Epidermal melanocyte (primary cell): ENCODE data around the gene LILRB4.
"Not testable (repeated sequence)": the region's sequence is repeated elsewhere in the genome, so short reads cannot be mapped to it uniquely, and the experiment has no call there.

Experiments
- DNase-seq: peaks from one replicate; pipeline ENCODE4 v3.0.0; 2011; ENCODE audit warnings: low spot score; ENCODE audit not compliant: insufficient read length

LILRB4 gene

DNA sequence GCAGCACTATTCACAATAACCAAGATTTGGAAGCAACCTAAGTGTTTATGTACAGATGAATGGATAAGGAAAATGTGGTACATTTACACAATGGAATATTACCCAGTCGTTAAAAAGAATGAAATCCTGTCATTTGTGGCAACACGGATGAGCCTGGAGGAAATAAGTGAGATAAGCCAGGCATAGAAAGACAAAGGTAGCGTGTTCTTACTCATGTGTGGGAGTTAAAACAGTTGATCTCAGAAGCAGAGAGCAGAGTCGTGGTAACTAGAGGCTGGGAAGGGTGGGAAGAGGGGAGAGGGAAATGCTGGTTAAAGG is 29.5 kb downstream of the LILRB4 start:
- DNase-seq, result no peak

GRCh38 chr19:54694648-54695047 is 31.9 kb downstream of the LILRB4 start:
- no peak for DNase-seq

DNA sequence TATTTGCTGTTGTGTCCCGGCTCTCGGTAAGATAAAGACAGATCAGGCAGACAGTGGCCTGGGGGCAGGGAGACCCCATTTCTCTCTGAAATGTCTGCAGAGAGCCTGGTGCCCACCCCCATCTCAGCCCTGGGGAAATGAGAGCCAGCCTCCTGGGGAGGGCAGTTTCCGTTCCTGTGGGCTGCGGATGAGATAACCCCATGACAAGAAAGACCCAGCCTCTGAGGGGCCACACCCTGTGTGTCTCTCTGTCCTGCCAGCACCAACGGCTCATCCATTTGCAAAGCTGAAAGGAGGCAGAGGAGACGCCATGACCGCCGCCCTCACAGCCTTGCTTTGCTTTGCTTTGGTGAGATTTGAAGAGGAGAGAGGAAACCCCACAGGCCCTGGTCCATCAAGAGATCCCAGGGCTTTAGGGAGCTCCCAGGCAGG is 33.3 kb downstream of the LILRB4 start:
- DNase-seq, result no peak

- DNase-seq, result no peak
These were observed 34.0 kb downstream of the LILRB4 start for GRCh38 chr19:54696766-54697165.

DNA sequence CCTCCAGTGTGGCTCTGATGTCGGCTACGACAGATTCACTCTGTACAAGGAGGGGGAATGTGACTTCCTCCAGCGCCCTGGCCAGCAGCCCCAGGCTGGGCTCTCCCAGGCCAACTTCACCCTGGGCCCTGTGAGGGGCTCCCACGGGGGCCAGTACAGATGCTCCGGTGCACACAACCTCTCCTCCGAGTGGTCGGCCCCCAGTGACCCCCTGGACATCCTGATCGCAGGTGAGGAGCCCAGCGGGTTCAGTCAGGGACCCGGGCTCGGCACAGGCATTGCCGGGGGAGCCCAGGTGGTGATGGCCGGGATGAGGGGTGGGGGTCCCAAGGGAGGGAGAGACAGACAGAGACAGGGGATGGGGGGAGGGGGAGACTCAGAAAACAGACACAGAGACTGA is 34.9 kb downstream of the LILRB4 start:
- DNase-seq, result not testable (repeated sequence)

DNA sequence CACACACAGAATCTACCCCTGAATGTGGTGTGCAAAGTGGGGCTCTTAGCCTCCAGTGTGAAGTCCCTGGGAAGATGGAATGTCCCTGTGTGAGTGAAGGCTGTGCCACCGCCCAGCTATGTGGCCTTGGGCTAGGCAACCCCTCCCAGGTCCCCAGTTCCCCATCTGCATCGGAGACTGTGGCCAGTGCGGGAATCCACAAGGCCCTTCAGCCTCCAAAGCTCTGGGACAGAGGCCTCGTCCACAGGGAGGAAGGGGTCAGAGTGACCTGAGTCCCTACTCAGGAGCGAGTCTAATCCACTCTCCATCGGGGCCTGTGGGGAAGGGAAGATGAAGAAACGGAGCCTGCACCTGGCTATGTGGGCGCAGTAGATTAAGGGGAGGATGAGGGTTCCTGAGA is 42.1 kb downstream of the LILRB4 start:
- no peak for DNase-seq

GRCh38 chr19:54707962-54708361 is 45.2 kb downstream of the LILRB4 start:
- no peak for DNase-seq

GRCh38 chr19:54708781-54709180 is 46.0 kb downstream of the LILRB4 start:
- no peak for DNase-seq

- no peak for DNase-seq
These were observed 46.6 kb downstream of the LILRB4 start for GRCh38 chr19:54709212-54709948.

GRCh38 chr19:54709956-54710355 is 47.2 kb downstream of the LILRB4 start:
- DNase-seq, result not testable (repeated sequence)
